Kidney (tissue), 14 donors: Measurements from ENCODE around the gene ULBP2. TPM values are rescaled to one million over a fixed set of nuclear protein-coding genes. Genes with fewer than 3 reads are reported as not detected.

Source experiments
- DNase-seq, 5 donors: peaks; one replicate each; pipeline ENCODE4 v3.0.0-alpha.2; 2013 to 2020
- FAIRE-seq: peaks from 2 replicates; lab custom pipeline; 2012; peaks lifted over from hg19 to GRCh38; lab: Jason Lieb, UNC
- H3K27ac ChIP-seq, 2 donors: one replicate each; pipeline ENCODE4 v1.7.0; 2013; ENCODE audit warnings: low read depth in 2 of 2, low read length in 2 of 2, inconsistent platforms in 1 of 2
- H3K27me3 ChIP-seq: one replicate; pipeline ENCODE4 v1.7.1; 2013; ENCODE audit warnings: low read length, inconsistent platforms; ENCODE audit not compliant: control insufficient read depth, insufficient read depth
- H3K36me3 ChIP-seq, 3 donors: one replicate each; pipeline versions ENCODE4 v1.7.0 to v1.7.1; 2013; ENCODE audit warnings: low read length in 3 of 3, control low read depth in 1 of 3, inconsistent platforms in 1 of 3; ENCODE audit not compliant: insufficient read depth in 3 of 3, control insufficient read depth in 2 of 3
- H3K4me1 ChIP-seq, 3 donors: one replicate each; pipeline versions ENCODE4 v1.7.0 to v1.7.1; 2013; ENCODE audit warnings: low read length in 3 of 3, inconsistent platforms in 1 of 3, low read depth in 1 of 3; ENCODE audit not compliant: control insufficient read depth in 2 of 3, insufficient read depth in 2 of 3
- H3K4me3 ChIP-seq, 3 donors: one replicate each; pipeline versions ENCODE4 v1.7.0 to v1.8.1; 2013; ENCODE audit warnings: low read length in 3 of 3, control low read depth in 1 of 3, inconsistent platforms in 1 of 3
- H3K9ac ChIP-seq, 3 donors: one replicate each; pipeline versions ENCODE4 v1.7.0 to v1.7.1; 2013; ENCODE audit warnings: low read length in 3 of 3, control low read depth in 1 of 3, inconsistent platforms in 1 of 3
- H3K9me3 ChIP-seq, 3 donors: one replicate each; pipeline versions ENCODE4 v1.7.0 to v1.7.1; 2013; ENCODE audit warnings: low read length in 3 of 3, control low read depth in 1 of 3, inconsistent platforms in 1 of 3; ENCODE audit not compliant: control insufficient read depth in 2 of 3, insufficient read depth in 1 of 3
- CTCF ChIP-seq: IDR thresholded peaks from 3 replicates; pipeline ENCODE4 v1.5.1; 2012; ENCODE audit warnings: mild to moderate bottlenecking, moderate library complexity, borderline replicate concordance; ENCODE audit not compliant: insufficient read depth; ENCODE audit errors: extremely low read depth
- intact Hi-C: fragments of 100-400 bp; cut with DNase I; formaldehyde crosslinking; loops from one replicate; pipeline ENCODE4 v1.11.1; 2022
- polyA plus RNA-seq: library from polyadenylated mRNA; stranded (reverse); fragments of 350-450 nt; fragmentation: Illumina TruSeq; extraction: RNeasy Lipid Tissue Mini Kit (QIAGEN cat#74804); gene quantifications from one replicate; pipeline ENCODE4 v1.2.3, GENCODE V29; 2014; ENCODE audit warnings: low read depth, low replicate concordance; ENCODE audit not compliant: insufficient read depth
- total RNA-seq: library from RNA; stranded (reverse); fragmentation: NEBNext Ultra II Directional; extraction: Animal tissue kit (Norgen Biotek cat#: 25700); gene quantifications from one replicate; pipeline ENCODE4 v1.2.1, GENCODE V29; 2021
- donor health status: control.
- donor health status: control.
- donor health status: control.
- donor health status: control.
- donor health status: control.
- donor health status: DM: yes; HTN: yes; CAD: no.
- donor health status: Normal renal cell carcinoma (clear cell type).

Gene ULBP2
- total and polyA plus RNA-seq, 2 donors from 2014 or later: 1.3 to 2.5 TPM

GRCh38 chr6:149898966-149899365 lies 42.8 kb upstream of the ULBP2 start:
- Histone ChIP-seq H3K9ac (no peak overlapping the region), H3K4me1 (peaks cover 0 to 12% (median 0%) of the 10 kb centered on the region in 3 donors), H3K9me3 (no peaks in the 10 kb centered on the region), H3K27me3 (no peaks in the 10 kb centered on the region), H3K36me3 (no peaks in the 10 kb centered on the region), H3K4me3 (no peak overlapping the region), H3K27ac (no peak overlapping the region)
- no peak for TF ChIP-seq CTCF
- intact Hi-C loops: no loop called here
- FAIRE-seq: no peak
- no peak for DNase-seq

GRCh38 chr6:149899486-149899885 lies 42.3 kb upstream of the ULBP2 start:
- peaks cover 0 to 12% (median 0%) of the 10 kb centered on the region in 3 donors for H3K4me1 ChIP-seq
- no peaks in the 10 kb centered on the region for H3K36me3 ChIP-seq
- no peaks in the 10 kb centered on the region for H3K9me3 ChIP-seq
- TF ChIP-seq CTCF: no peak
- intact Hi-C loops: no loop called here
- DNase-seq (no peak), FAIRE-seq (no peak)
- H3K27ac ChIP-seq: no peak overlapping the region
- H3K9ac ChIP-seq: no peak overlapping the region
- H3K27me3 ChIP-seq: no peaks in the 10 kb centered on the region
- H3K4me3 ChIP-seq: no peak overlapping the region

- Histone ChIP-seq H3K9me3 (no peaks in the 10 kb centered on the region), H3K36me3 (no peaks in the 10 kb centered on the region), H3K9ac (no peak overlapping the region), H3K4me3 (no peak overlapping the region), H3K27me3 (no peaks in the 10 kb centered on the region), H3K4me1 (peaks cover 0 to 10% (median 0%) of the 10 kb centered on the region in 3 donors), H3K27ac (no peak overlapping the region)
- TF ChIP-seq CTCF: no peak
- intact Hi-C loops: no loop called here
- no peak for FAIRE-seq
- DNase-seq: no peak
Measured at GRCh38 chr6:149899926-149900619, 41.7 kb upstream of the ULBP2 start.
